H1 (cell line): Measurements from ENCODE around the gene UMODL1. TPM values are rescaled to one million over a fixed set of nuclear protein-coding genes. Genes with fewer than 3 reads are reported as not detected.

Experiments
- CTCF ChIA-PET: fragments of 300-600 bp; sonication (Branson Sonifier 250); formaldehyde crosslinking; loops from one replicate; lab custom pipeline; 2021; ENCODE audit not compliant: partially characterized antibody; lab: Charles Lee
- POLR2A ChIA-PET: fragments of 300-600 bp; sonication (Branson Sonifier 250); formaldehyde crosslinking; loops from one replicate; lab custom pipeline; 2021; ENCODE audit warnings: inconsistent platforms; ENCODE audit not compliant: partially characterized antibody; lab: Charles Lee
- DNase-seq, 2 experiments: peaks; one replicate each; pipeline versions ENCODE4 v3.0.0 to v3.0.0-alpha.2; 2010 to 2022; ENCODE audit warnings: low spot score in 2 of 2, low read depth in 1 of 2, mixed read lengths in 1 of 2
- FAIRE-seq: peaks from 2 replicates; lab custom pipeline; 2011; peaks lifted over from hg19 to GRCh38; lab: Jason Lieb, UNC
- H2AFZ ChIP-seq: 2 replicates; pipeline ENCODE4 v1.8.1; 2012; ENCODE audit warnings: low read length, inconsistent platforms
- H2AK5ac ChIP-seq: 2 replicates; pipeline ENCODE4 v1.6.1; 2013; ENCODE audit warnings: low read depth, low read length
- H2BK120ac ChIP-seq: replicated peaks from 2 replicates; pipeline ENCODE3; 2013; ENCODE audit warnings: low read depth, low read length, inconsistent platforms
- H2BK12ac ChIP-seq: 2 replicates; pipeline ENCODE4 v1.6.1; 2013; ENCODE audit warnings: low read depth, low read length
- H2BK15ac ChIP-seq: 2 replicates; pipeline ENCODE4 v1.6.1; 2013; ENCODE audit warnings: low read length
- H2BK20ac ChIP-seq: 2 replicates; pipeline ENCODE4 v1.6.1; 2013; ENCODE audit warnings: low read length
- H2BK5ac ChIP-seq: 2 replicates; pipeline ENCODE4 v1.6.1; 2013; ENCODE audit warnings: low read depth, low read length
- H3K14ac ChIP-seq: 2 replicates; pipeline ENCODE4 v1.6.1; 2013; ENCODE audit warnings: inconsistent platforms; ENCODE audit not compliant: insufficient read length
- H3K18ac ChIP-seq: 2 replicates; pipeline ENCODE4 v1.6.1; 2013; ENCODE audit warnings: low read length; ENCODE audit errors: extremely low read depth
- H3K23ac ChIP-seq: 2 replicates; pipeline ENCODE4 v1.6.1; 2013; ENCODE audit warnings: inconsistent platforms; ENCODE audit not compliant: insufficient read length
- H3K23me2 ChIP-seq: 2 replicates; pipeline ENCODE4 v1.6.1; 2013; ENCODE audit warnings: low read depth, low read length
- H3K27ac ChIP-seq: 2 replicates; pipeline ENCODE4 v1.6.1; 2011; ENCODE audit warnings: low read depth, low read length, inconsistent platforms
- H3K27me3 ChIP-seq, 4 experiments: replicated peaks in 1 of 4; 1 replicate in 1 of 4; 2 replicates in 3 of 4; pipeline versions ENCODE4 v1.6.1 to v1.8.1; 2011 to 2013; ENCODE audit warnings: low read length in 3 of 4, mild to moderate bottlenecking in 3 of 4, inconsistent platforms in 2 of 4, mixed read lengths in 2 of 4, moderate library complexity in 1 of 4; ENCODE audit not compliant: control insufficient read depth in 3 of 4, insufficient read depth in 3 of 4; ENCODE audit errors: extremely low read depth in 1 of 4
- H3K36me3 ChIP-seq, 4 experiments: 2 replicates each; pipeline versions ENCODE4 v1.6.1 to v1.8.1; 2011 to 2013; ENCODE audit warnings: mild to moderate bottlenecking in 4 of 4, low read length in 3 of 4, moderate library complexity in 2 of 4, control low read depth in 1 of 4, inconsistent platforms in 1 of 4; ENCODE audit not compliant: insufficient read depth in 4 of 4, control insufficient read depth in 2 of 4
- H3K4ac ChIP-seq: replicated peaks from 2 replicates; pipeline ENCODE3; 2013; ENCODE audit warnings: low read length, low read depth, mixed read lengths, inconsistent platforms; ENCODE audit not compliant: insufficient read length
- H3K4me1 ChIP-seq, 4 experiments: replicated peaks in 1 of 4; 1 replicate in 1 of 4; 2 replicates in 3 of 4; pipeline versions ENCODE4 v1.6.1 to v1.8.1; 2011 to 2013; ENCODE audit warnings: low read length in 3 of 4, inconsistent platforms in 2 of 4, mixed read lengths in 1 of 4; ENCODE audit not compliant: insufficient read depth in 4 of 4, control insufficient read depth in 3 of 4
- H3K4me2 ChIP-seq, 2 experiments: 2 replicates each; pipeline versions ENCODE4 v1.6.1 to v1.8.1; 2011 to 2013; ENCODE audit warnings: low read depth in 2 of 2, low read length in 2 of 2, control low read depth in 1 of 2, inconsistent platforms in 1 of 2, mild to moderate bottlenecking in 1 of 2; ENCODE audit not compliant: insufficient read depth in 1 of 2
- H3K4me3 ChIP-seq, 4 experiments: fragments of 200-600, 300-600 bp in 1 of 4; sonication (generic), shearing (Covaris generic), sonication (Bioruptor Twin) in 1 of 4; 2 replicates each; pipeline versions ENCODE4 v1.5.1 to v1.8.1; 2011 to 2016; ENCODE audit warnings: low read length in 4 of 4, low read depth in 3 of 4, control low read depth in 2 of 4, inconsistent platforms in 2 of 4, mild to moderate bottlenecking in 2 of 4, mixed read lengths in 1 of 4, moderate library complexity in 1 of 4; ENCODE audit not compliant: insufficient read depth in 2 of 4; ENCODE audit errors: extremely low read depth in 1 of 4
- H3K56ac ChIP-seq: replicated peaks from 2 replicates; pipeline ENCODE3; 2013; ENCODE audit warnings: low read depth, mild to moderate bottlenecking, mixed read lengths, low read length, inconsistent platforms; ENCODE audit not compliant: insufficient read length
- H3K79me1 ChIP-seq: 2 replicates; pipeline ENCODE4 v1.6.1; 2013; ENCODE audit warnings: low read depth, low read length, control low read depth
- H3K79me2 ChIP-seq, 2 experiments: 2 replicates each; pipeline versions ENCODE4 v1.6.1 to v1.8.1; 2012 to 2013; ENCODE audit warnings: low read length in 2 of 2, mild to moderate bottlenecking in 2 of 2, inconsistent platforms in 1 of 2; ENCODE audit not compliant: insufficient read depth in 2 of 2, control insufficient read depth in 1 of 2
- H3K9ac ChIP-seq, 4 experiments: replicated peaks in 1 of 4; 1 replicate in 1 of 4; 2 replicates in 3 of 4; pipeline versions ENCODE4 v1.6.1 to v1.8.1; 2011 to 2013; ENCODE audit warnings: low read depth in 3 of 4, low read length in 3 of 4, control low read depth in 2 of 4, mild to moderate bottlenecking in 2 of 4, moderate library complexity in 2 of 4, inconsistent platforms in 1 of 4; ENCODE audit errors: extremely low read depth in 1 of 4
- H3K9me3 ChIP-seq, 2 experiments: 2 replicates each; pipeline versions ENCODE4 v1.6.1 to v1.8.1; 2012 to 2013; ENCODE audit warnings: mild to moderate bottlenecking in 2 of 2, moderate library complexity in 2 of 2, control low read depth in 1 of 2, inconsistent platforms in 1 of 2, low read depth in 1 of 2, low read length in 1 of 2, mixed read lengths in 1 of 2; ENCODE audit not compliant: insufficient read depth in 2 of 2
- H4K20me1 ChIP-seq, 2 experiments: replicated peaks in 1 of 2; 2 replicates each; pipeline versions ENCODE3 to v1.8.1; 2011 to 2013; ENCODE audit warnings: inconsistent platforms in 2 of 2, low read length in 2 of 2, mild to moderate bottlenecking in 1 of 2; ENCODE audit not compliant: insufficient read depth in 2 of 2, control insufficient read depth in 1 of 2
- H4K5ac ChIP-seq: 2 replicates; pipeline ENCODE4 v1.6.1; 2013; ENCODE audit warnings: low read length, low read depth, mixed read lengths, inconsistent platforms; ENCODE audit not compliant: insufficient read length
- H4K8ac ChIP-seq: 2 replicates; pipeline ENCODE4 v1.8.0; 2013; ENCODE audit warnings: mild to moderate bottlenecking, moderate library complexity, low read length, inconsistent platforms; ENCODE audit not compliant: insufficient read depth; ENCODE audit errors: extremely low read depth
- H4K91ac ChIP-seq: replicated peaks from 2 replicates; pipeline ENCODE3; 2013; ENCODE audit warnings: low read length, mixed read lengths, inconsistent platforms; ENCODE audit not compliant: insufficient read length
- EP300 ChIP-seq, 2 experiments: IDR thresholded peaks; 1 replicate in 1 of 2; 2 replicates in 1 of 2; pipeline ENCODE4 v1.6.1; 2011 to 2012; ENCODE audit warnings: low read depth in 2 of 2, low read length in 2 of 2, mild to moderate bottlenecking in 2 of 2, borderline replicate concordance in 1 of 2, inconsistent platforms in 1 of 2, moderate library complexity in 1 of 2
- SIRT6 ChIP-seq: IDR thresholded peaks from one replicate; pipeline ENCODE4 v1.7.1; 2012; ENCODE audit warnings: low read length, inconsistent platforms
- SUZ12 ChIP-seq: fragments of 200-600 bp; sonication (generic); IDR thresholded peaks from 2 replicates; pipeline ENCODE4 v1.6.1; 2012; ENCODE audit warnings: mild to moderate bottlenecking, inconsistent platforms, low read length, moderate library complexity, mixed read lengths
- TEAD4 ChIP-seq: IDR thresholded peaks from 2 replicates; pipeline ENCODE4 v1.6.1; 2012; ENCODE audit warnings: low read depth, low read length, inconsistent platforms, mixed read lengths
- WGBS, 2 experiments: shearing (Covaris generic) in 1 of 2; methylation state at CpG; one replicate each; pipeline versions ENCODE4 v1.1.6 to v1.1.7; 2013 to 2015; ENCODE audit warnings: low lambda C conversion rate in 2 of 2, mixed read lengths in 2 of 2, inconsistent platforms in 1 of 2, low coverage in 1 of 2, missing lambda C conversion rate in 1 of 2; ENCODE audit not compliant: insufficient replicate concordance in 2 of 2, insufficient coverage in 1 of 2, insufficient read length in 1 of 2; ENCODE audit errors: extremely low coverage in 1 of 2, missing lambda C conversion rate in 1 of 2; 5-methylcytosine and 5-hydroxymethylcytosine counted together
- polyA plus RNA-seq, 7 experiments: library from polyadenylated mRNA; depleted of rRNA in 3 of 7; stranded (reverse) in 5 of 7; unstranded in 2 of 7; fragments of >200 nt in 5 of 7; fragments of 200-250 nt in 2 of 7; gene quantifications; 1 replicate in 5 of 7; 2 replicates in 1 of 7; 4 replicates in 1 of 7; pipeline versions ENCODE4 v1.2.1 to v1.2.3, GENCODE V29; 2011 to 2013; ENCODE audit warnings: missing spikeins in 2 of 7, mixed read lengths in 2 of 7
- total RNA-seq: library from RNA; stranded (reverse); fragmentation: NEBNext Ultra II Directional; extraction: Animal tissue kit (Norgen Biotek cat#: 25700); gene quantifications from 2 replicates; pipeline ENCODE4 v1.2.1, GENCODE V29; 2021

UMODL1 gene
- total and polyA plus RNA-seq, 2 of the 8 experiments (the other 6 are each of a cell fraction or from before 2014, with no cell fraction given), result not detected

DNA sequence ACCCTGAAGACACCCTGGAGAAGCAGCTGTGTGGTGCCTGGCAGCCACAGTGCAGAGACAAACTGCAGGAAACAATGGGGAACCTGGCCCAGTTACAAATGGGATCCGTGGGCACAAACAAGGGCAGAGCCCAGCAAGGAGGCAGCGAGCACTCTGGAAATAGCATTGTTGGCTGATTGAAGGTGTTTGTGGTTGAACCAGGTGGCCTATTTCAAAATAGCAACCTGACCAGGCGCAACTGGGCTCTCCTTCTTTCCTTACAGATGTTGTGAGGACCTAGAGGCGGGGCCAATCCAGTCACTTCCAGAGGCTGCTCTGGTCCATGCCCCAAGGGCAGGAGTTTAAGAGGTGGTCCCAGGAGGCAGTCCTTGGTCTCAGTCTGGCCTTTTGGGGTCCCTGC, 39.3 kb upstream of the UMODL1 start:
- H3K4me1 ChIP-seq, result no peaks in the 10 kb centered on the region; a peak in 1 of 7 replicates
- no peak overlapping the region for H2AK5ac ChIP-seq
- H3K79me1 ChIP-seq, result no peaks in the 10 kb centered on the region
- H3K56ac ChIP-seq, result no peak overlapping the region
- WGBS, 2 experiments, result 90% methylated on average over 4 of the region's 4 CpGs; no CpG with 5 or more reads in 1 of the 2 experiments
- H2BK15ac ChIP-seq, result no peak overlapping the region
- H4K5ac ChIP-seq, result no peak overlapping the region
- H4K91ac ChIP-seq, result no peak overlapping the region
- no peak overlapping the region for H3K9ac ChIP-seq
- H2BK12ac ChIP-seq, result no peak overlapping the region
- peak overlapping the region; percentile 92; the same call in 1 of the 2 replicates for H2AFZ ChIP-seq
- no peak for FAIRE-seq
- no peak overlapping the region for H3K18ac ChIP-seq
- H3K27me3 ChIP-seq, result no peaks in the 10 kb centered on the region; a peak in 1 of 7 replicates
- POLR2A ChIA-PET, result no interaction called here
- H3K23ac ChIP-seq, result no peak overlapping the region
- CTCF ChIA-PET, result interaction anchor here (0.7 to 1.9 kb wide), 2 partner anchors 31 to 215 kb away, joined by 3 to 4 read pairs; no protein-coding TSS in a partner anchor
- peaks cover 8% of the 10 kb centered on the region; the same call in 1 of the 2 replicates for H3K23me2 ChIP-seq
- H3K9me3 ChIP-seq, result no peaks in the 10 kb centered on the region
- H3K4me3 ChIP-seq, result no peak overlapping the region
- H2BK120ac ChIP-seq, result no peak overlapping the region
- H4K20me1 ChIP-seq, result peaks cover 0 to 5% of the 10 kb centered on the region in 2 experiments
- H3K14ac ChIP-seq, result no peak overlapping the region
- H3K27ac ChIP-seq, result no peak overlapping the region
- H2BK20ac ChIP-seq, result no peak overlapping the region
- no peak overlapping the region for H2BK5ac ChIP-seq
- H3K4me2 ChIP-seq, result no peak overlapping the region
- no peaks in the 10 kb centered on the region for H3K36me3 ChIP-seq
- H4K8ac ChIP-seq, result peak overlapping the region; percentile 41
- no peaks in the 10 kb centered on the region for H3K79me2 ChIP-seq
- no peak for DNase-seq
- no peak overlapping the region for H3K4ac ChIP-seq
- TF ChIP-seq TEAD4 (no peak), EP300 (IDR thresholded peaks at IDR 0.05; ENCODE audit: borderline replicate concordance in 1 of 2, low read depth in 2 of 2, low read length in 2 of 2) (no peak), SUZ12 (no peak), SIRT6 (no peak)
